ENCODE data around the gene USP24.
"Not testable (repeated sequence)": the region's sequence is repeated elsewhere in the genome, so short reads cannot be mapped to it uniquely, and the experiment has no call there.

Gene USP24

DNA sequence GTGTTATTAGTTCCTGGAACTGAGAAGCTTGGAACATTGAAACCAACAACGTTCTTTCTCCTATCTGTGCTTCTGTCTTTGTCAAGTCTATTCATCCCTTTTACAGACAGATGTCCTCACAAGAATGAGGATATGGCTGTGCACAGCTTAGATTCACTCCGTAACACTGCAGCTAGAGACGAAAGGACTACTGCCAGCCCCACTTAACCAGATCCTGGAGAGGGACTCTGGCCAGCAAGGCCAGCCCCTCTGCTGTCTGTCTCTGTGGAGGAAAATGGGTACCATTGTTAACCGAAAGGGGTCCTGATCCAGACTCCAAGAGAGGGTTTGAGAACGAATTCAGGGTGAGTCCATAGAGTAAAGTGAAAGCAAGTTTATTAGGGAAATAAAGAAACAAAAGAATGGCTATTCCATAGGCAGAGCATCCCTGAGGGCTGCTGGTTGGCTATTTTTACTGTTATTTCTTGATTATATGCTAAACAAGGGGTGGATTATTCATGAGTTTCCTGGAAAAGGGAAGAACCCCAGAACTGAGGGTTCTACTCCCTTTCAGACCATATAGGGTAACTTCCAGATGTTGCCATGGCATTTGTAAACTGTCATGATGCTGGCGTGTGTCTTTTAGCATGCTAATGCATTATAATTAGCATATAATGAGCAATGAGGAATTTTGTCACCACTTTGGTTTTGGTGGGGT is 17.4 kb upstream of the USP24 start:
- DNase-seq (ENCODE audit: low spot score) (no peak), FAIRE-seq (no peak)

DNA sequence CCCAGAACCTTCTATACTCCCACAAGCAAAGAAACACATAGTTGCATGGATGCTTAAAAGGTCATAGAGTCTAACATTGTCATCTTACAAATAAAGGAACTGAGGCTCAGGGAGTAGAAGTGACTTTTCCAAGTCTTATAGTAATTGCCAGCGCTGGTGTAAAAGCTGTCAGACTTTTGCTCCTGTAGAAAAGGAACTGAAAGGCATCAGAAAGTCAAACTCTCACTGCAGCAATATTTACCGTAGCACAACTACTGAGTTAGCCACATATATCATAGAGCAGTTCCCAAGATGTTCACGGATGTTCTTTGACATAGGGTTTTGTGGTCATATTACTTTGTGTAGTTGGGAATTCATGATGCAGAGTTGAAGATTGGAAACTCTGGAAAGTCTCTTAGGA is 16.6 kb upstream of the USP24 start:
- FAIRE-seq (no peak), DNase-seq (ENCODE audit: low spot score) (no peak)

DNA sequence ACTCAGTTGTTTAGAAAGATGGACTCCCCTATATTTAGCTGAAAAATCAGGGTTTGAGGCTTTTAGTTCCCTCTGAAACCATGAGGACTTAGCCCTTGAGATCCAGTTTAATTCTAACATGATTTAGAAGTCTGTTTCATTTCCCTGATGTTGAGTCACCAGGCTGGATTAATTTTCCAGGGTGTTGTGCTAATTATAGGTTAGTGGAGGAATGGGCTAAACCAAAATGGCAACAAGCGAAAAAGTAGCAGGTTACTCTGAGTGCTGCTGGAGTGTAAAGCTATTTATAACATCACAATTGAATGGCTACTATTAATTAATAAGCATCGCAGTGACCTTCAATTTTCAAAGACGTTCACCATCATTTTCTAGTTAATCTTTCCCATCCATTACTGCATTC is 15.5 kb upstream of the USP24 start:
- no peak for DNase-seq (ENCODE audit: low spot score)
- no peak for FAIRE-seq

DNA sequence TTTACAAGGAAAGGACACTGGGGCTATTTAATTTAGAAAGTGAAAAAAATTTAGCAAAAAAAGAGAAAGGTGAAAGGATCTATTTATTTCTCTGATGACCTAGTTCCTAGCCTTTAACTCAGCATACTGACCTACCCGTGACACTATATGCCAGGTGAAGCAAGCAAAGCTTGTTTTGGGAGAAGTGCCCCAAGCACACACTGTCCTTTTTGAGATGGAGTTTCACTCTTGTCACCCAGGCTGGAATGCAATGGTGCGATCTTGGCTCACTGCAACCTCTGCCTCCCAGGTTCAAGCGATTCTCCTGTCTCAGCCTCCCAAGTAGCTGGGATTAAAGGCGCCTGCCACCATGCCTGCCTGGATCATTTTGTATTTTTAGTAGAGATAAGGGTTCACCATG is 14.6 kb upstream of the USP24 start:
- not testable (repeated sequence) for FAIRE-seq; DNase-seq (ENCODE audit: low spot score)

DNA sequence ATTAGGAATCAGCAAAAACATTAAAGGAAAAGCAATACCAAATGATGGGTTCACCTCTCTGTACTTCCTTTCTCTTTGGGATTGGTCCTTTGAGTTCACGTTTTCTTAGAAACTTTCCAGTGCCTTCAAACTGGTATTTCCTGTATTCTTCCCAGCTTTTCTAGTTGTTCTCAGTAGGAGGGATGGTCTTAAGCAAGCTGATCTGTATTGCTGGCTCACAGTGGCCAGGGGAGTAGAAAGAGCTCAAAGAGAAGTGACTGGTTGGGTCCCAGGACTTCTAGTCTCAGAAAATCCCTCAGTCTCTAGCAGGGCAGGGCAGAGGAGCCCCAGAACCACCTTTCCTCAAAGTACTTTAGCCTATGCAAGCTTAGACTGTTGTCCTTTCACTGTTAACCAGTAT is 10.1 kb upstream of the USP24 start:
- no peak for DNase-seq (ENCODE audit: low spot score)
- no peak for FAIRE-seq

DNA sequence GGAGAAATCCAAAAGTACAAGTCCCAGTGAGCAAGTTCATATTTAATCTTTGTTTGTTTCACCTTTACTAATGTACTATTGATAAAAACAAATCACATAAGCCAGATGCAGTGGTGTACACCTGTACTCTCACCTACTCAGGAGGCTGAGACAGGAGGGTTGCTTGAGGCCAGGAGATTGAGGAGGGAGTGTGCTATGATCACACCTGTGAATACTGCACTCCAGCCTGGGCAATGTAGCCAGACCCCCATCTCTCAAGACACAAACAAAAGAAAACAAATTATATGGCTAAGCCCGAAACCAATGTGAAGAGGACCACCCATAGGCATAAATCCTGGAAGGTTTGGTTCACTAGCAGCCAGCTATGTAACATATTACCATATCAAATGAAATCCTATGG is 9.6 kb upstream of the USP24 start:
- FAIRE-seq (no peak), DNase-seq (ENCODE audit: low spot score) (no peak)

DNA sequence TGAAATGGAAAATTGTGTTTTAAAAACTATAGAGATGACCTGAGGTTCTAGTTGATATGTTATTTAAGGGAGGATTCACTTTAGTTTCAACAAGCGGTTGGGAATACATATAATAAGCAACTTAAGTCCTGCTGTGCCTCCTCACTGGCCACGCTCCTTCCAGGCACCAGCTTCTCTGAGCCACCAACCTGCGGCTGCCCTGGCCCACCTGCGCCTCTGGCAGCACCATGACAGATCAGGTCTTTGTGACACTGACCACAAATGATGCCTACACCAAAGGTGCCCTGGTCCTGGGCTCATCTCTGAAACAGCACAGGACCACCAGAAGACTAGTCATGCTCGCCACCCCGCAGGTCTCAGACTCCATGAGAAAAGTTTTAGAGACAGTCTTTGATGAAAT is 7.0 kb upstream of the USP24 start:
- no peak for FAIRE-seq
- no peak for DNase-seq (ENCODE audit: low spot score)

DNA sequence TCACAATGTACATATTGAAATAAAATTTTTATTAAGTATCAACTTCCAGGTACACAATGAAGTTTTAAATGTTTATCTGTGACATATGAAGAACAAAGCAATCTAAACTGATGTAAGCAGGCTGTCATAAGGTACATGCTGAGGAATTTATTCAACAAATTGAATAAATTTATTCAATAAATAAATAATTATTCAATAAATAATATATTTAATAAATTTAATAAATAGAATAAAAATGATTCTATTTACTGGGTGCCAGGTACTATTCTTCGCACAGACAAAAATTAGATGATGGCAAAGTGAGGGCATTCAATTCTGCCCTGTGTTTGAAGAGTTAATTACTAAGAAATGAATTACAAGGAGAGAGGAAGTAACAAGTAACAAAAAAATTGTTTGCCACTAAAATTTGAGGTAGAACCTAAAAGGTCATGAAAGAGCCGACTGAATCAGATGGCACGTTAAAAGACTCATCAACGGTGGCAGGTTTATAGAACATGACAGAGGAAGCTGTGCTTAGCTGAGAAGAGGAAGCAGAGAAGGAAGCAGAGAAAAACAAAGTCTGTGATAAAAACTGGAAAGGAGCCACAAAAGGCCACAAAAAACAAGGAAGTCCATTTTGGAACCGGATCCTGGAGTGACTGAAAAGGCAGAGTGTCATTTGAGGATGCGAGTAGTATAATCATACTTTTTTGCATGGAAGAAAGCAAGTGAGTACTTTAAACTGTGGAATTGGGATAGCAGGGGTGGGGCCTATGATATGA is 2.2 kb upstream of the USP24 start:
- DNase-seq (ENCODE audit: low spot score) (no peak), FAIRE-seq (no peak)

DNA sequence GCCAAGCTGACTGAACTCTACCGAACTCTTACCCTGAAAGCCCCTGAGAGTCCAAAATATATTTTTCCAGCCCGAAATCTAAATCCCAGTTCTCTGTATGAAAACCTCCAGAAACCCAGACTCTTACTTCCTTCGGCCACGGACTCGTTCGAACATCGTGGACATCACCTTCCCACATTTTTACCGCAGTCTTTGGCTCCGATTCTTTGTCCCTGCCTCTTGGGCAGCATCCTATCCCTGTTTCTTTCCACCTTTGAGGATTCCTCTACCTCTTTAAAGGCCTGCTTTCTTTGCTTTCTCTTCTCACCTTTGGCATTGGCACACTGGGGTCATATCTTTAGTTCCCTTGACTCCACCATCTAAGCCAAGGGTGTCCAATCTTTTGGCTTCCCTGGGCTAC is 932 bp upstream of the USP24 start:
- DNase-seq (ENCODE audit: low spot score), result no peak
- FAIRE-seq, result no peak

DNA sequence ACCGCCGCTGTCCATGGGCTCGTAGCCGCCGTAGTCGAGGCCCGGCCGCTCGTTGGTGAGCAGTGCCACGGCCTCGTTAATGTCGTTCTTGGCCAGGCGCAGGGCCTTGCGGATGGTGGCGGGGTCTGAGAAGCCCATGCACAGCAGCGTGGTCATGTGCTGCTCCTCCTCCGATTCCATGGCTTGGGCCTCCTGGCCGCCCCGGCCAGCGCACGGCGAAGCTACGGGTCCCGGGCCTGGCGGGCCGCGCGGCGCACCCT is 300 bp downstream of the USP24 start:
- no peak for DNase-seq (ENCODE audit: low spot score)
- no peak for FAIRE-seq

DNA sequence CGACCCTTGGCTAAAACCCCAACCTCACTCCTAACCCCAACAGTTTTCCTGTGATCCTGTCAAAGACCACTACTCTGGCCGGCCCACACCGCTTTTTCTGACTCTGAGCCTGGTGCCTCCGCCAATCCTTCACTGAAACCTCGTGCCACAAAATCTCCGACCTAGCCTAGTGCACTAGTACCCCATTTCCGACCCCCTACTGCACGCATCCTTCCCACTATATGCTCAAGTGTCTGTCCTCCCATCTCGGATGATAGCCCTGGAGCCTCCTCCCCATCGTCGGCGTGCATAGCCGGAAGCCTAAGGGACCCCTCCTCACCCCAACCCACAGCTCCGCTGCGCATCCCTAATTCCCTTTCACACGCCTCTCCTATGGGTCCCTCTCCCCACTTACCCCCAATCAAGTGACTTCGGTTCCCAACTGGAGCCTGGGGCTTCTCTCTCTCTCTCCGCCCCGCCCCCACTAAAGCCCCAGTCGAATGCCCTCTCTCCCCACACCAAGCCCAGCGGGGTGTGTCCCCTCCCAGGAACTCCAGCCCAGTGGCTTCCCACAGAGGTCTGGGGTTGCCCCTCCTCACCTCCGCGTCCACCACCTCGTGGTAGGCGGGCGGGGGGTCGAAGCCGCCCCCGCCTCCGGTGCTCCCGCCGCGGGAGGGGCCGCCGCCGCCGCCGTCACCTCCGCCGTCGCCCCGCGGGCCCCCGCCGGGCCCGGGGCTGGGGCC is 791 bp downstream of the USP24 start:
- DNase-seq (ENCODE audit: low spot score) (peak; percentile 42), FAIRE-seq (no peak)

DNA sequence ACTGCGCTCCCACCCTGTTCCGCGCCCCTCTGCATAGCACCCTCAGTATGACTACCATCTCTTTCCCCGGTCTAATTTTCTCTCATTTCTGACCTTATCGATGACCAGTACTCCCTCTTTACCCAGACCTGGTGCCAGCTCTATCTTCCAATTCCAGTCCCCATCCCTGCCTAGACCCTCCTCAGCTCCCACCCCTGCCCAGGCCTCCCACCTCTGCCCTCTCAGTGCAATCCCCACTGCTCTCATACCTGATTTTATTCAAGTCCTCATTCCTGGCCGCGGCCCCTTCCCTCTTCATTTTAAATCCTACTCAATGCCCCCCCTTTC is 1.3 kb downstream of the USP24 start:
- DNase-seq (ENCODE audit: low spot score) (no peak), FAIRE-seq (no peak)

DNA sequence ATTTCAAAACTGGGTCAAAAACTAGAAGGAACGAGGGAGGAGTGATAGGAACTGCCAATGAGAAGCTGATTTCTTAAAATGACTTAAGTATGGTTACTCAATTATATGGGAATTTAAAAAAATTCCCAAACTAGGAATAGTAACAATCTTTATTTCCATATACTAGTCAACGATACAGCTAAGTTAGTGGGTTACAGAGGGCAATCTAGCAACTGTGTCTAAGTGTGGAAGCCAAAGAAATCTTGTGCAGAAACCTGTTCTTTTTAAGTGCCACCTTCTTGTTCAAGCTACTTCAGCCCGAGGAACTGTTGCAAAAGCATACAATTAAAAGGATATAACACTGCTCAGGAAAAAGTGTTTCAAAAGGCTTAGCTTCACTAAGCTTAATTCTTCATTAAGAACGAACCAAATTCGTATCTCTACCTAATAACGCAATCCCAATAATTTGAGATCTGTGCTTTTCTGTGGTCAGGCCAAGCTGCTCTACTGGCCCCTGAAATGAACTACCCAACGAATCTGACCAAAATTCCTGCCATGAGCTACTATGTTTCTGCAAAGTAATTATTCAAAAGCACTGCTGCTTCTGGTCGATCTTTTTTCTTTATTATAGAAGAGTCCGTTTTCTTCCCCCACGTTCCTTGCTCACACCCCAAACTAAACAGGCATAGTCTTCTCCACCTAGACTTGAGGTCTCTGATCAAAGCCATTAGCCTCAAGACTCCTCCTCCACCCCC is 1.8 kb downstream of the USP24 start:
- DNase-seq (ENCODE audit: low spot score) (no peak), FAIRE-seq (no peak)

DNA sequence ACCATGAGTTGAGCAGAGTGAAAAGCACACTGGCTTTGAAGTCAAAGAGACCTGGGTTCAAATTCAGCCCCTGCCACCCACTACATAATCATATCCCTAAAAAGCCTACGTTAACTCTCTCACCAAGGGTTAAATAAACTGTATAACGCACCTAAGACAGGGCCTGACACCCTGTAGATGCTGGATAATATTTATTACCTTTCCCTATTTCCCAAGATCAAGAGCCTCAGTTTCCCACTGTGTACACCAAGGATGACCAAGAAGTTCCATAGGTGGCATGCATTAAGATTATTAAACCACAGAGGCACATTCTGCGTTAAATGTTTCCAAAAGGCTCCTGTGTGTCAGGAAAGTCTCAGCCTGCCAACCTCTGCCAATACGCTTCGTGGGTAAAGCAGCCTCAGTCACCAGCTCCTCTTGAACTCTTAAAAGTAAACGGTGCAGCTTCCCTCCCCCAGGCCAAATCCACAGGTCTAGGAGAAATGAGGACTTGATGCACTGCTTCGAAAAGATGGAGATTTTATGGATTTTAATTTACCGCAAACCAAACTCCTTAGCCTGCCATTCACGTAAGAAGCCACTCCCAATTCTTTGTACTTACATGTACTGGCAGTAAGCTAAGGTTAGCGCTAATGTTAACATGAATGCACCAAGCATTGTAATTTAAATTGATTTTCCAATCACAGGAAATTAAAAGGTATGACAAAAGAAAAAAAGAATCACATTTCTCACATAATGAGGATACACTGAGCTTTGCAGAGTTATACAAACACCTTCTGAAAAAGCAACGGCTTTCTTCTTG is 2.6 kb downstream of the USP24 start:
- DNase-seq (ENCODE audit: low spot score) (no peak), FAIRE-seq (no peak)

DNA sequence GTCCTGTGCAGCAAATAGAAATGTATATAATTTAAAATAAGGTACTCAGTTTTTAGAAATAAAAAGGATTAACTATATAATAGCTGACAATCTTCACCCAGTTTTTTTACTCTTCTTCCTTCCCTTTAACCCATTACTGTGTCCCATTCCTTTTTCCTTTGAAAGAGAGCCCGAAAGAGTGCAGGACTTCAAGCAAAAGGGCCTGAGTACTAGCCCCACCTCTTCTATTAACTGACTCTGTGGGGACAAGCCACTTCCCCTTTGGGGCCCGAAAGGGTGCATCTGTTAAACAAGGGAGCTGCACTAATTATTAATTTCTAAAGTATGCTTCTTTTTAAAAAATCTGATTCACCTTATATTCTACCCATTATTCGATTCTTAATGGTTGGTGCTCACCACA is 3.3 kb downstream of the USP24 start:
- DNase-seq (ENCODE audit: low spot score) (no peak), FAIRE-seq (no peak)

DNA sequence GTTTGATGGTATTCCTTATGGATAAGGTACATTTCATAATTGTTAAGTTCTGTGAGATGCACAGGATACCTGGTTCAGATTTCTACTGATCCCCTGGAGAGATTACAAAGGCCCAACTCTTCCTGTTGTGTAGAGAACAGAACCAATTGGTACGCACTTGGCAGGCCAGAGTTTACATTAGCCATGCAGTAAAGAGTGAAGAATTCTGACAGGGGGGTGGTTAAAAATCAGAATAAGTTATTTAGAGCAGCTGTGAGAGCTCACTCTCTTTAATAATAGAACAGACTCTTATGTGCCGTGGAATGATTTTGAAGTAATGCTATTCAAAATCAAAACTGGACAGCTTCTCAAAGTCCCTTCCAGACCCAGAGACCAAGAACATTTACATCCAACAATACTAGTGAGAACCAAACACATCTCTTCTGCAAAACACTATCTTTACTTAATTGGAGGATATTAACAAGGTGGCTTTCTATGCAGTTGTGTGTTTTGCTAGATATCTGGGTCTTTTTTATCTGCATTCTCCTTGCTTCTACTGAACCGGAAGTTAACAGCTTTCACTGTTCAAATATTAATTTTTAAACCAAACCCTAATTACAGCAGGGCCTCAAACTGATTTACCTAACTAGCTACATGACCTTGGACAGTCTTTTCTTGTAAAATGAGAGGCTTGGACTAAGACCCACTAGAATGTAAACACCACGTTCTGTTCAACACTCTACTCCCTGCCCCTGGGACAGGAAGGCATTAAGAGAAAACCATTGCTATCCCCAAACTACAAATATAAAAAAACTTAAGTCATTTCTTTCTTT is 4.0 kb downstream of the USP24 start:
- FAIRE-seq, result no peak
- DNase-seq (ENCODE audit: low spot score), result no peak

DNA sequence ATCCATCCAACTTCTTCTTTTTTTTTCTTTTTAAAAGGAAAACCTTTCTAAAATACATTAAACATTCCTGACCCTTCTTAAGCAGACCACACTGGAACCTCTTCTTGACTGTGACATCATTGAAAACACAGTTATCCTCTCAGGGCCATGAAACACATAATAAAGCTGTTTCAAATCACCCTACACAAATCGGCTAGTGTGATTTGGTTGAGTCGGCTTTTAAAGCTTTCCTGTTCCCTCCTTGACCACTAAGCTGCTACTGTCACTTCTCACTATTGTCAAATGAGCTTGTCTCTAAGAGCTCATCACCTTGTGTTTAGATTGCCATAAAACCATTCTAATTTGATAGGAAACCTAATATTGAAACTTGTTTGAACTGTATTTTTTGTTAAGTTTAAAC is 5.9 kb downstream of the USP24 start:
- DNase-seq (ENCODE audit: low spot score) (no peak), FAIRE-seq (no peak)

DNA sequence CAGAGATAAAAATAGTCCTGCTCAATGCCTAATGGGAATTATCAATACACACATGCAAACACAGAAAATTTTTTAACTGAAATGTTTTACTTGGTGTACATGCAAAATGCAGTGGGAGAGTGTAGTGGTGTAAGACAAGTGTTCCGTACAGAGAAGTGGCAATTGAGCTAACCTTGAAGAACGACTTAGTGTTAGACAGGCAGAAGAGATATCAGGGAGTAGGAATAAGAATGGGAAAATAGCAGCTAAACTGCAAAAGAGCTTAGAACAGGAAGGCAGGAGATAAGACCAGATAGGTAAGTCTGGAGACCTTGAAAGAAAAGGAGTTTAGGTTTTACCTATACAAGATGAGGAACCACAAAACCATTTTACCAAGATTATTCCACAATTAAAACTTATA is 9.0 kb downstream of the USP24 start:
- FAIRE-seq (no peak), DNase-seq (ENCODE audit: low spot score) (no peak)

DNA sequence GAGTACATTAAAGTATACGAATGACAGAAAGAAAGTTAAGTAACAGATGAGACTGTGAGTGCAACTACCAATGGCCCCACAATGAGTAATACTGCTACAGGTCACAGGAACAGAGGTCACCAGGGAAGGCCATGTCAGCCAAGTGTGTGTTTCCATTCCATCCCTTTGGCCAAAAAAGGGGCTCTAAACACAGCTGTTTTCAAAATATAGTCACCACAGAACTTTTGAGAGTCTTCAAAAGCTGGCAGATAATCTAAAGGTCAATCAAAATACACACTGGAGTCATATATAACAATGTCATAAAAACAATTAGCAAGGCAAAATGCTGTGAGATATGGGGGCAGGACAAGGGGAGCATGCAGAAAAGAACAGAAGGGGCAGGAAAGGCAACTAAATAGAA is 10.2 kb downstream of the USP24 start:
- no peak for DNase-seq (ENCODE audit: low spot score)
- no peak for FAIRE-seq

DNA sequence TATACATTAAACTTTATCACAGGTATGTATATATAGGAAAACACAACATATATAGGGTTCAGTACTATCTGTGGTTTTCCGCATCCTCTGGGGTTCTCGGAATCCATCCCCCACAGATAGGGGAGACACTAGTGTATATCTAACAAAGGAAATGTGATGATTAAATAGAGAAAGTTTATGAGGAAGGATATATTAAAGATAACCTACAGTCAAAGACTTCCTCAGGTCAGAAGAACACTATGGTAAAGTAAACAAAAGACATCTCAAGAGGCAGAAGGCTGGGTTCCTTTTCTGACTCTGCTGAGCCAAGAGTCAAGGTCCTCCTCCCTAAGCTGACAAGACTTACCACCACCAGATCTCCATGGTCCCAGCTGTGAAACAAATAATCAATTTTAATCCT is 12.1 kb downstream of the USP24 start:
- FAIRE-seq (no peak), DNase-seq (ENCODE audit: low spot score) (no peak)

DNA sequence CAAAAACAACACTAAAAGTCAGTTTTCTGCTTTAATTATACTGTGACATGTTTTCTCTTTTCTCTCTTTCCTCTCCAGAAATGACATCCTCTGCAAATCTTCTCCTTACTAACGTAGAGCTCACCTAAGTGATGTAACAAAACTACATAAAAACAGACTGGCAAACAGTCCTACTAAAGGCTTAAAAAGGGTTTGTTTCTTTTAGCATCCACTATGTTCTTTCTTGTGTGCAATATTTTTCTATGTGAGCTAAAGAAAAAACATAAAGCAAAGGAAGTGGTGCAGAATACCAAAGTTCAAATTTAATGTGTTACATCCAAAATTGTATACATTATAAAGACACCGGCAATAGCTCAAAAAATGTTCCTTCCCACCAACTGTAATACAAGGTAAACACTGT is 14.5 kb downstream of the USP24 start:
- no peak for DNase-seq (ENCODE audit: low spot score)
- FAIRE-seq, result no peak
